Measurements from ENCODE around the gene ERGIC1.

DNA sequence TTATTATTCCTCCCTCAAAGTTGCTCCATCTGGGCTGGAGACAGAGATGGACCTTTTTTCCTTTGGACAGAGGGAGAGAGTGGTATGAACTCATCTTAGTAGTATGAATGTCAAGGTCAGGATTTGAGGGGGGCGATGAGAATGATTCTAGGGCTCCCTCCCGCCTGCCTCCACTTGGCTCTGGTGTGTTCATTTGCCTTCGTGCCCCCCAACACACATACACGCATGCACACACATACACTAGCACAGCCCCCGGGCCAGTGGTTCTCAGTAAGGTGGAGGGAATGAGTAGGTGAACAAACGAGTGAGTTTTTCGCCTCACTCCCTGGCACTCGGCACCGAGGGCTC, 44.5 kb downstream of the ERGIC1 start:
- TF ChIP-seq EZH2 (IDR thresholded peaks at IDR 0.05; ENCODE audit: insufficient read depth, low read length) = no peak
- TF ChIP-seq, protein P1, sequence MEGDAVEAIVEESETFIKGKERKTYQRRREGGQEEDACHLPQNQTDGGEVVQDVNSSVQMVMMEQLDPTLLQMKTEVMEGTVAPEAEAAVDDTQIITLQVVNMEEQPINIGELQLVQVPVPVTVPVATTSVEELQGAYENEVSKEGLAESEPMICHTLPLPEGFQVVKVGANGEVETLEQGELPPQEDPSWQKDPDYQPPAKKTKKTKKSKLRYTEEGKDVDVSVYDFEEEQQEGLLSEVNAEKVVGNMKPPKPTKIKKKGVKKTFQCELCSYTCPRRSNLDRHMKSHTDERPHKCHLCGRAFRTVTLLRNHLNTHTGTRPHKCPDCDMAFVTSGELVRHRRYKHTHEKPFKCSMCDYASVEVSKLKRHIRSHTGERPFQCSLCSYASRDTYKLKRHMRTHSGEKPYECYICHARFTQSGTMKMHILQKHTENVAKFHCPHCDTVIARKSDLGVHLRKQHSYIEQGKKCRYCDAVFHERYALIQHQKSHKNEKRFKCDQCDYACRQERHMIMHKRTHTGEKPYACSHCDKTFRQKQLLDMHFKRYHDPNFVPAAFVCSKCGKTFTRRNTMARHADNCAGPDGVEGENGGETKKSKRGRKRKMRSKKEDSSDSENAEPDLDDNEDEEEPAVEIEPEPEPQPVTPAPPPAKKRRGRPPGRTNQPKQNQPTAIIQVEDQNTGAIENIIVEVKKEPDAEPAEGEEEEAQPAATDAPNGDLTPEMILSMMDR (IDR thresholded peaks at IDR 0.05; ENCODE audit: insufficient read depth, low read depth, low read length) = no peak

Data from astrocyte (in vitro differentiated cells and primary cell).